ENCODE measurements around the gene GCK. TPM values are rescaled to one million over a fixed set of nuclear protein-coding genes. Genes with fewer than 3 reads are reported as not detected.

GCK gene
- total RNA-seq, 1 donor from 2014 or later: 0.47 TPM

DNA sequence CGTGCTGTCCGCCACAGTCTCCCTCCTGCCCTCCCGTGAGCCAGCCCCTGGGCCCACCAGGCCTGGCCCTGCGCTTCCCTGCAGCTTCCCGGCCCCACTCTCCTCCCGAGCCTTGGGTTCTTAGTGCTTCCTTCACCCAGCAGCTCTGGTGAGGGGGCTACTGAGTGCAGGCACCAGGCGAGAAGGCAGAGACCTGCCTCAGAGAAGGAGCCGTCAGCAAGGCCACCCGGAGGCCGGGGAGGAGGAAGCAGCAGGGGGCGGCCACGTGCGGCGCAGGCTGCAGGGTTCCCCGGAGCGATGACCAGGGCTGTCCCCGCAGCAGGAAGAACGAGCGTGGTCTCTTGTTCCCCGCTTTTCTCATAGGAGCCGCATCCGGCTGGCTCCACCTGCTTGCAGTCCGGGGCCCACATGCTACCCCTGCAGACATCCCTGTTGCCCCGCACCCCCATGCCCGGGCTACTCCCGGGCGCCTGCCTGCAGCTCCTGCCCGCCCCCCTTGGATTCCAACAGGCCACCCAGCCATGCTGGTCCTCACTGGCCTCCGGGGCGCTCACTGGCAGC lies 32.1 kb upstream of the GCK start:
- no peak for ATAC-seq
- TF ChIP-seq, protein P1, sequence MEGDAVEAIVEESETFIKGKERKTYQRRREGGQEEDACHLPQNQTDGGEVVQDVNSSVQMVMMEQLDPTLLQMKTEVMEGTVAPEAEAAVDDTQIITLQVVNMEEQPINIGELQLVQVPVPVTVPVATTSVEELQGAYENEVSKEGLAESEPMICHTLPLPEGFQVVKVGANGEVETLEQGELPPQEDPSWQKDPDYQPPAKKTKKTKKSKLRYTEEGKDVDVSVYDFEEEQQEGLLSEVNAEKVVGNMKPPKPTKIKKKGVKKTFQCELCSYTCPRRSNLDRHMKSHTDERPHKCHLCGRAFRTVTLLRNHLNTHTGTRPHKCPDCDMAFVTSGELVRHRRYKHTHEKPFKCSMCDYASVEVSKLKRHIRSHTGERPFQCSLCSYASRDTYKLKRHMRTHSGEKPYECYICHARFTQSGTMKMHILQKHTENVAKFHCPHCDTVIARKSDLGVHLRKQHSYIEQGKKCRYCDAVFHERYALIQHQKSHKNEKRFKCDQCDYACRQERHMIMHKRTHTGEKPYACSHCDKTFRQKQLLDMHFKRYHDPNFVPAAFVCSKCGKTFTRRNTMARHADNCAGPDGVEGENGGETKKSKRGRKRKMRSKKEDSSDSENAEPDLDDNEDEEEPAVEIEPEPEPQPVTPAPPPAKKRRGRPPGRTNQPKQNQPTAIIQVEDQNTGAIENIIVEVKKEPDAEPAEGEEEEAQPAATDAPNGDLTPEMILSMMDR (IDR thresholded peaks at IDR 0.05): no peak

DNA sequence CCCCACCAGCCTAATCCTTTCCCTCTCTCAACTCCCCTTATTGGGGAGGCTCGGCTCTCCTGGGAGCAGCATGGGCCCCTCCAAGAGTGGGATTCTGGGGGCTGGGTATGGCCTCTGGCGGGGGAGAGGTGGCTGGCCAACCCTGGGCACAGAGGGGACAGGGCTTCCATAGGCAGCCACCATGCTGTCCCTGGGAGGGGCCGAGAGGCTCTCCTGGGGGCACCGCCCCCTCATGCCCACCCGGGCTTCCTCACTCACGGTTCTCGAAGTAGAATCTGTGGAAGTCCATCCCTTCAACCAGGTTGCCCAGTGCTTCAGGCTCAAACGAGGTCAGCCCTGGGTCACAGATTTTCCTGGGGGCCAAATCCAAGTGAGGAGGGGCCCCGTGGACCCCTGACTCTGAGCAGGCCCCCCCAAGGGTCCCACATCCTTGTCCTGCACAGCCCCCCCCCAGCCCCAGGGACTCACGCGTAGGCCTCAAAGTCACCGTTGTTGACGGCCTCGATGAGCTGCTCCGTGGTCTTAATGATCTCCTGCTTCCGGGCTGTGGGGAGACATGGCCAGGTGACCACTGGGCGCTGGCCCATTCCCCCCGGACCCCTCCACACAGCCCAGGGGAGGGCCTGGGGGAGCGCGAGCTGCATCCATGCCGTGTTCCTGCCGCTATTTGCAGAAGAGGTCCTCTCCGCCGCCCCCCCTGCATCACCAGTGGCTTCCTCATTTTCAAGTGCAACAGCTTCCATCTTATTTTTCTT lies 31.3 kb upstream of the GCK start:
- H3K27ac ChIP-seq: no peak overlapping the region
- TF ChIP-seq, protein P1 (IDR thresholded peaks at IDR 0.05): no peak
- intact Hi-C loops (cut with DNase I): no loop called here
- H3K36me3 ChIP-seq: no peaks in the 10 kb centered on the region
- H3K27me3 ChIP-seq (ENCODE audit: low read depth): peaks cover 12% of the 10 kb centered on the region
- no peak for ATAC-seq
- no peak overlapping the region for H3K4me3 ChIP-seq
- no peaks in the 10 kb centered on the region for H3K4me1 ChIP-seq
- H3K9me3 ChIP-seq: no peaks in the 10 kb centered on the region
- DNase-seq: peak; percentile 36

More for the DNA sequence above, 32.1 kb upstream of the GCK start:
- no peaks in the 10 kb centered on the region for H3K36me3 ChIP-seq
- DNase-seq: peak; percentile 42
- intact Hi-C loops (cut with DNase I): no loop called here
- H3K27me3 ChIP-seq (ENCODE audit: low read depth): peaks cover 20% of the 10 kb centered on the region
- no peak overlapping the region for H3K27ac ChIP-seq
- no peak overlapping the region for H3K4me3 ChIP-seq
- no peaks in the 10 kb centered on the region for H3K4me1 ChIP-seq
- H3K9me3 ChIP-seq: no peaks in the 10 kb centered on the region

DNA sequence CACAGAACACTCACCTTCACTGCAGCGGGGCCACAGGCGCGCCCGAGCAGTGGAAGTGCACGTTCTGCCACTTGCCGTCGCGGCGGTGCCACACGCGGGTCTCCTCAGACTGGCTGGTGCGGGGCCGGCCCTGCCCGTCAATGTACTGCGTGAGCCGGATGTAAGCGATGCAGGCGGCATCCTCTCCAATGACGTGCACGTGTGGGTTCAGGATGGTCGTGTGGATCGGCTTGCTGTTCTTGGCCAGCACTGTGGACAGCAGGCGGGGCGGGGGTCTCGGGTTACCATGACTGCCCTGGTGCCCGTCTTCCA lies 30.8 kb upstream of the GCK start:
- Histone ChIP-seq H3K9me3 (no peaks in the 10 kb centered on the region), H3K4me3 (no peak overlapping the region), H3K27ac (no peak overlapping the region), H3K4me1 (no peaks in the 10 kb centered on the region), H3K36me3 (no peaks in the 10 kb centered on the region), H3K27me3 (ENCODE audit: low read depth) (peaks cover 7% of the 10 kb centered on the region)
- intact Hi-C loops (cut with DNase I): no loop called here
- ATAC-seq: no peak
- TF ChIP-seq, protein P1 (IDR thresholded peaks at IDR 0.05): no peak
- peak; percentile 45 for DNase-seq

DNA sequence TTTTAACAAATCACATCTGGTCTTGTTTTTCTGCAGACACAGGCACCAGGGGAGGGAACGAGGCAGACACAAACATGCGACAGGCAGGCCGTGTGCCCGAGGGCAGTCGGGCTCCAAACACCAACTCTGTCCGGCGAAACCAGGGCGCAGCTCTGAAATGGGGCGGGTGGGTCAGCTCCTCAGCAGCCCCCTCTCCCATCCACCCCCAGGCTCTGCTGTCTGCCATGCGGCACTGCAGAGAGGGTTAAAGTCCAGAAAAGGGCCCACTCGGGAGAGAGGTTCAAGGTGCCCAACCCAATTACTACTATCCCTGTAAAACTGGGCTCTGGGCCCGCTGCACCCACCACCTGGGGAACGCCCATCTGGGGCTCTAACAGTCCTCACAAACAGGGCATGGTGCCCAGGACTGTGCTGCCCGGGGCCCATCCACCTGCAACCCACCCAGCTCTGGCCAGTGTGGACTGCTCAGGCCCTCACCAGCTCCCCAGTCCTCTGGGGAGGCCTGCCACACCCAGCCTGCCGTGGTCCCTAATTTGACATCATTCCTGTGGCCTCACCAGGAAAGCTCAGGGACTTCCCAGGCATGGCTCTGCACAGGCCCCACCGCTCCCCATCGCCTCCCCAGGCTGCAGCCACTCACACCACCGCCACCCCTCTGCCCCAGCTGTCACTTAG lies 30.3 kb upstream of the GCK start:
- no peak overlapping the region for H3K27ac ChIP-seq
- H3K36me3 ChIP-seq: peaks cover 3% of the 10 kb centered on the region
- intact Hi-C loops (cut with DNase I): no loop called here
- peaks cover 4% of the 10 kb centered on the region for H3K27me3 ChIP-seq (ENCODE audit: low read depth)
- H3K4me3 ChIP-seq: no peak overlapping the region
- TF ChIP-seq, protein P1 (IDR thresholded peaks at IDR 0.05): no peak
- H3K4me1 ChIP-seq: no peaks in the 10 kb centered on the region
- no peaks in the 10 kb centered on the region for H3K9me3 ChIP-seq
- DNase-seq: peak; percentile 24
- no peak for ATAC-seq

DNA sequence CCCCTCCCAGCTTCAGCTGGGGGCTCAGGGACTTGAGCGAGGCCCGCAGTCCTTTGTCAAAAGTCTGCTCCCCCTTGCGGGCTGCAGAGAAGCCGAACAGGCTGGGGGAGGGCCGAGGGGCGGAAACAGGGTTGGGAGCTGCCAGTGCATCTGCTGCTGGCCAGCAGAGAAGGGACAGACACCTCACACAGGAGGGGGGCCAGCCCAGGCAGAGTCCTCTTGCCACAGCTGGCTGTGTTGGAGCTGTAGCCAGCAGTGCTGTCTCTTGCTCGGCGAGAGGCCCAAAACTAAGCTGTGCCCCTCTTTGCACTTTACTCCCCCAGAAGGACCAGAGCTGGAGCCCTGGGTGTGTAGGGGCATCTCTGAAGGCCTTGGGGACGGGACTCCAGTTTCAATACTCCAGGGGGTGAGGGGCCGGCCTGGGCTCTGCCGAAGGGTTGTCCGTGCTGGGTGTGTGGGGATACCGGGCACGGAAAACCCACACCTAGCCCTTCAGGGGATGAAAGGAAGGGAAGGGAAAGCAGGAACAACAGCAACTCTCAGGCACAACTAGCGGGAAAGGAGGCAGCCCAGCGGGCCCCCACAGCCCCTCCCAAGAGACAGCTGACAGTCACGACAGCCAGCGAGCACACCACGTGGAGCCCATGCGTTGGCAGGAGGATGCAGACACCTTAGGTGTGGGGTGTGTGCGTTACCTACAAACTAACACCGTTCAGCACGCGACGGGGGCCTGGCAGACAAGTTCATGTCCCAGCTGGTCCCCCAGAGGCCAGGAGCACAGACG lies 29.4 kb upstream of the GCK start:
- Histone ChIP-seq H3K9me3 (no peaks in the 10 kb centered on the region), H3K36me3 (peaks cover 6% of the 10 kb centered on the region), H3K4me3 (no peak overlapping the region), H3K27ac (no peak overlapping the region), H3K27me3 (ENCODE audit: low read depth) (no peaks in the 10 kb centered on the region), H3K4me1 (no peaks in the 10 kb centered on the region)
- TF ChIP-seq, protein P1 (IDR thresholded peaks at IDR 0.05): no peak
- peak; percentile 41 for DNase-seq
- intact Hi-C loops (cut with DNase I): no loop called here
- no peak for ATAC-seq

Data from lower lobe of right lung (tissue), 2 donors.